GM18909 (cell line): ENCODE measurements around the gene OGT.
"Not testable (repeated sequence)": the region's sequence is repeated elsewhere in the genome, so short reads cannot be mapped to it uniquely, and the experiment has no call there.

Source experiments
- ATAC-seq: cut with Tn5 transposase; IDR thresholded peaks from one replicate; pipeline ENCODE4 v1.9.1; 2021; ENCODE audit warnings: mild to moderate bottlenecking; ENCODE audit not compliant: unreplicated experiment, poor library complexity

The OGT gene

DNA sequence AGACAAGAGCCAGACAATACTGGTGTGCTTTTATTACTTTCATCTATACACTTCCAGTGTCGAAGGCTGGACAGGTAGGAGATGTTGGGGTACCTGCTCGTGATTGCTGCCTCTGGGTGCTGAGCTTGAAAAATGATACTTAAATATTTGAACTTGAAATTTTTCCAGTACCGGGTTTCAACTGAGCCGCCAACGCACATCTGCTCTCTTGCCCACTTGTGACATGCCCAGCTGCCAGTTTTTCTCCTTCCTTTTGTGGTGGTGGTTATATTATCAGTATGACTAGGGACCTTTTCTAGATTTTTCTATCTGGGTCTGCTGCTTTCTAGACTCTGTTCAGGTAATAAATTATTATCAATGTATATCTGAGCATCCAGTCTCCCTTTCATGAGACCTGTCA lies 3.4 kb downstream of the OGT start:
- no peak for ATAC-seq

DNA sequence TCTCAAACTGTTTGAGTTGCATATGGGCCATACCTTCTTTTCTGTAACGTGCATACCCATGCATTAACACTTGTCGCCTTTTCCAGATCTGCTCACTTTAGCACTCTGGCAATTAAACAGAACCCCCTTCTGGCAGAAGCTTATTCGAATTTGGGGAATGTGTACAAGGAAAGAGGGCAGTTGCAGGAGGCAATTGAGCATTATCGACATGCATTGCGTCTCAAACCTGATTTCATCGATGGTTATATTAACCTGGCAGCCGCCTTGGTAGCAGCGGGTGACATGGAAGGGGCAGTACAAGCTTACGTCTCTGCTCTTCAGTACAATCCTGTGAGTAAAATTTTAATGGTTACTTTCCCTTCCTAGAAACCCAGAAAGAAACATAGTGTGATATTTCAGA lies 4.8 kb downstream of the OGT start:
- ATAC-seq, result no peak

DNA sequence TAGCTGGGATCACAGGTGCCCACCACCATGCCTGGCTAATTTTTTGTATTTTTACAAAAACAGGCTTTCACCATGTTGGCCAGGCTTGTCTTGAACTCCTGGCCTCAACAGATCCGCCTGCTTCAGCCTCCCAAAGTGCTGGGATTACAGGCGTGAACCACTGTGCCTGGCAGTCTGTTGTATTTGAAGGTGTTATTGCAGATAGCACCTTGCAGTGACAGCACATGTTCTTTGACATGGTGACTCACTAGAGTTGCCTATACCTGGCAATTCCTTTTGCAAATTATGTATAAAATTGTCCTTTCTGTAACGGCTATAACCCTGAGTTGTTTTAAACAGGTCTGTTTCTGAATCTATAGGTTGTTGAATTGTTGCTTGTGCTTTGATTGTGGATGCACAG lies 7.9 kb downstream of the OGT start:
- peak; percentile 17 for ATAC-seq

DNA sequence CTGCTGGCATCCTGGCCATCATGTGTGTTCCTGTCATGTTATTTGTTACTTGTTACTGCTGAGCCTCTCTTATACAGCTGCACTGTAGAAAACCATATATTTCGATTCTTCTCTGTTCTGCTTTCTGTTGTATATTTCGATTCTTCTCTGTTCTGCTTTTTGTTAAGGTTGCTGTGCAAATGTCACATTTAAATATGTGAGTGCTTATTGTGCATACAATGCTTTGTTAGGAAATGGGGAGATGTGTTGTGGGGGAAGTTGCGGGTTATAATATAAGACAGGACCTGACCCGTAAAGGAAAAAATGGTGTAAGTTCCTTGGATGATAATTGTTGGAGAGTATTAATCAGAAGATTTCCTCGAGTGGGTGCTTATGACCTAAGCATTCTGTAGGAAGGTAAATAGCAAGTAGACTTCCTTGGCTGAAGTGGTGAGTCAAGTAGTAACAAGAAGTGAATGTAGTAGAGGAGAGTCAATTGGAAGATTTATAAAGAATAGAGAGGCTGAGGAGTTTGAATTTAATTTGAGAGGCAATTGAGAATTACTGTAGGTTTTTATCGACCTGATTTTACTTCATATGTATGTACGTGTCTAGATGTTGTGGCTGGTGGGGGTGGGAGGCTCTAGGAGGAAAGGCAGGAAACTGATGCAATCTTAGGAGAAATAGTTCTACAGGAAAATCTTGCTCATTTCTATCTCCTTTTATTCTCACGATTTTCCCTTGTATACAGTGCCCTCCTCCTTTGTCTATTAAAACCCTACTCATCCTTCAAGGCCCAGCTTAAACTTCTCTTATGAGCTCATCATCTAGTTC lies 8.5 kb downstream of the OGT start:
- peak; percentile 76 for ATAC-seq

DNA sequence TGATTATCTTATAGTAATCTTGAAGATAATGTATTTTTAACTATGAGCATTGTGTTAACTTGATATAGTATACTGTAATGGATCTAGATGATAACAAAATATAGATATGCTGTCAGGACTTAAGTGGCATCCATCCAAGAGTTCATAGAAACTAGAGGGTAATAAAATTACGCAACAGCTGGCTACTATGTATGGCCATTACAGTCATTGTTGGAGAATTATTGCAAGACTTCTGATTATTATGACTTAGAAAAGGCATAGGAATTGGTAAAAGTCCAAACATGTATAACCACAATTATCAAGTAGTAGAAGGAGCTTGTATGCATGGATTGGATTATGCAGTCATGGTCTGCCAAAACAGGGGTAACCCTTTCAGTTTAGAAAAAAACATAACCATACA lies 9.5 kb downstream of the OGT start:
- ATAC-seq, result no peak

DNA sequence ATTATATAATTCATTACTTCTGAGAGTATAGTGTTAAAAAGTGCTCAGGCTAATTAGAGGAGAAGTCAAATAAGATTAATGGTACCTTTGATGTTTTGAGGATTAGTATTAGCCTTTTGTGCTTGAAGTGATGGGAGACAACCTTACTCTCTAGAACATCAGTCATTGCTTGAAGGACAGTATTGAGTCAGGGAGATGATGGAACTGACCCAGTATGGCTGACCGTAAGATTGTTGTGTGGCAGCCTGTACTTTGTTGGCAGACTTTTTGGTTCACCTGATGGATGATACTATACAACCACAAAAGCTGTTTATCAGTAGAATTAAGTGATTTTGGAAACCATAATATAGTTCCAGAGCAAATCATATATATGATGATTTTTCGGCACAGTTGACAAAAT lies 9.9 kb downstream of the OGT start:
- no peak for ATAC-seq

DNA sequence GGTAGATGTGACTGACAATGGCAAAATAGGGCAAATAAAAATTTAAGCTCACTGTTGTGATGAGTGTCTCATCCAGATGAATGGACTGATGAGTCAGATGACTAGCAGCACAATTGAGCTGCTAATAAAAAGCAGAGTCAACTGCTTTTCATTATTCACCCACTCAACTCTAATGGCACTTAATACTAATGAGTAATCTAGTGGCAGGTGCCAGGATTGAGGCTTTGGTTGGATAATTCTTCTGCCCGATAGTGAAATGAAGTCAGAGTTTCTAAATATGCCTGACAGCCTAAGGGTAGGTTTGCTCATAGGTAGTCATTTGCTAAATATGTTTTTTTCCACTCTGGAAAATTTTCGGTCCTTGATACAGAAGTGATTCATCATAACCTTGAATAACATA lies 10.4 kb downstream of the OGT start:
- ATAC-seq, result no peak

DNA sequence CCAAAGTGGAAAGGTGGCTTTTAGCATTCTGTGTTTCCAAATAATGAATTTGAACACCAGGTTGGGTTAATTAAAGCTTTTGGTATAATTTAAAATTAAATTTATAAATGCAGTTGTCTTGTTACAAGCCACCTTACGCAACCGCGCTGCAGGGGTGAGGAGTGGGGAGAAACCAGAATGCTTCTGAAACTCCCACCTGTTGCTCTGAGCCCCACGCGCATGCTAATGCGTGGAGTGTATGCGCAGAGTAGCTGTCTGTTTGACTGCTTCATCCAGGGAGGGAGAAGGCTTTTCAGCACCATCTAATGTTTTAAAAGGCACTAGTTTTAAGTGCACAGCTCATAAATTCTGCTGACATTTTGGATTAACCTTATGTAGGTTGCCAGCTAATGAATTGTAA lies 12.5 kb downstream of the OGT start:
- no peak for ATAC-seq

DNA sequence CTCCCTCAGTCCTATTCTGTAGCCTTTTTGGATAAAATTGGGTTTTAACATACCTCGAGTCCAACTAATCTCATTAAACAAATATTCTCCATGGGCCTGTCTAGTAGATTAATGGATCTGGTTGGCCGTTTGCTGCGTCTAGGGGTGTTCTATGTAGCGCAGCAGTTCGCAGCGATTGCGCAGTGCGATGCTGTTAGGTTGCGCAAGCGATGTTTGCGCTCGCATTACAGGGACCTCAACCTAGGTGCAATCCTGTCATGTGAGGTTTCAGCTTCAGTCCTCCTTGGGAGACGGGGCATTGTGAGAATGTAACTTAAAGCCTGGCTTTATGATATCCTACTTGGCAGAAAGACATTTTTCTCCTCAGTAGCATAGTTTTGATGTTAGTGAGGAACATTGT lies 14.0 kb downstream of the OGT start:
- no peak for ATAC-seq

DNA sequence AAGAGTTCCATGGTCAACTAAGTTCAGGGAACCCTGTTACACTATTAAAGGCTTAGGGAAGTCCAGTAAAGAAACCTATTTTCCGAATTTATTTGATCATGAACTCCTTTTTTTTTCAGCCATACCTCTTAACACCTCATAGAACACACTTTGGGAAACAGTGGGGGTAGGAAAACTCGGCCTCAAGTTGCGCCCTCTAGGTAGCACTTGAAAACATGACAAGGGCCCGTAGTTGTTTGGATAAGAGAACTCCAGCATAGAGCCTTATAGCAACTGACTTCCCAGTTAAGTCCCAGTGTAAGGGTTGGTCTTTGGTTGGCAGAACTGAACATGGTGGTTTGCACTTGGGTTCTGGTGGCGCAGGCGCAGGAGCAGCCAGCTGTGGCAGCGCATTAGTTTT lies 14.4 kb downstream of the OGT start:
- ATAC-seq, result no peak

DNA sequence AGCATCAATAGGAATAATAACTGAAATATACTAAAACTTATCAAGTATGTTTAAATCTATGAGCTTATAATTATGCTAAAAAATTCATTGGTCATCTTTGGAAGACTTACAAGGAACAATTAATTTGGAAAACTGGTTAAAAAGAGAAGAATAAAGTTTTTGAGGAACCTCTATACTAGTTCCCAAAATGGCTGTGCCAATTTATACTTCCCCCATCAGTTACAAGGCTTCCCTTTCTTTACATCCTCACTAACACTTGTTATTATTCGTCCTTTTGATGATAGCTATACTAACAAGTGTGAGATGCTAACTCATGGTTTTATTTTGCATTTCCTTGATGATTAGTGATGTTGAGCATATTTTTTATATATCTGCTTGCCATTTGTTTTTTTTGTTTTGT lies 17.1 kb downstream of the OGT start:
- ATAC-seq, result no peak

DNA sequence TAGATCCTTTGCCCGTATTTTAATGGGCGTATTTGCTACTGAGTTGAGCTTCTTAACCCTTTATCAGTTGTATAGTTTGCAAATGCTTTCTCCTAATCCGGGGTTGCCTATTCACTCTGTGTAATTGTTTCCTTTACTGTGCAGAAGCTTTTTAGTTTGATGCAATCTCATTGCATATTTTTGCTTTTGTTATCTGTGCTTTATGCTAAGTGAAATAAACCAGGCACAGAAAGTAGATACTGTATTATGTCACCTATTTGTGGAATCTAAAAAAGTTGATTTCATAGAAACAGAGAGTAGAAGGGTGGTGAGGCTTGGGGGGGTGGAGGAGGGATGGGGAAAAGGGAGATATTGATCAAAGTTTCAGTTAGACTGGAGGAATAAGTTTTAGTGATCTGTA lies 17.7 kb downstream of the OGT start:
- ATAC-seq, result no peak

DNA sequence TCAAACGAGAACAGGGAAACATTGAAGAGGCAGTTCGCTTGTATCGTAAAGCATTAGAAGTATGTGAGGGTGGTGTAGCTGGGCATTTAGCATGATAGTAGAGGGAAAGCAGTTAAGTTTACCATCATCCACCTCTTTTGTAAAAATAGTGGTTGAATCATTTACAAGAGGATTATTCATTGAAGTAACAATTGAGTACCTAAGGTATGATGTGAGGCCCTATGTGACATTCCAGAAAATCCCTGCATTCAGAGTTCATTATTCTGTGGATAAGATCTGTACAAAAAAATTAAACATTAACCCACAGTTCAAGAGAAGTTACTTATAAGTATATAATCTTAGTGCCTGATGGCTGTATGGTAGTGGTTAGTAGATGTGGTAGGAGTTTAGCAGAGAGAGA lies 23.1 kb downstream of the OGT start:
- ATAC-seq, result no peak

DNA sequence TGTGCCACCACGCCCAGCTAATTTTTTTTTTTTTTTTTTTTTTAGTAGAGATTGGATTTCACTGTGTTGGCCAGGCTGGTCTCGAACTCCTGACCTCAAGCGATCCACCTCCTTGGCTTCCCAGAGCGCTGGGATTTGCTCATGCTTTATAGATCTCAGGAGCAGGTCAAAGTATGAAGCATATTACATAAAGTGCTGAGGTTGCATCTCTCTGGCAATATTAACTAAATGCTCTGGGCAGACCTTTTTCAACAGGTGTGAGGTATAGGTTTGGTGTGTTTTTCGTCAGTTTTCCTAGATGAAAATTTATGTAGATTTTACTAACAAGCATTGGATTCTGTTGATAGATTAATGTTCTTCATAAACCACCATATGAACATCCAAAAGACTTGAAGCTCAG lies 26.0 kb downstream of the OGT start:
- no peak for ATAC-seq

DNA sequence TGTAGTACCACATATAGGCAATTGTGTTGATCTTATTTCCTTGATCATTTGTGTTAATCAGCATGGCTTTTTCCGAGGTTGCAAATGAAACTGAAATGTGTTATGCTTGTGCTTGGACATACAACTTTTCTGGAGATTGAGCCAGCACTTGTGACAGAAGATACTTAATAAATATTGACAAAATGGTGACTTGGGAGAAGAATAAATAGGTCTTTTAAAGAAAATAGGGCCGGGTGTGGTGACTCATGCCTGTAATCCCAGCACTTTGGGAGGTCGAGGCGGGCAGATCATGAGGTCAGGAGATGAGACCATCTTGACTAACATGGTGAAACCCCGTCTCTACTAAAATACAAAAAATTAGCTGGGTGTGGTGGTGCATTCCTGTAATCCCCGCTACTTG lies 26.9 kb downstream of the OGT start:
- ATAC-seq, result not testable (repeated sequence)

DNA sequence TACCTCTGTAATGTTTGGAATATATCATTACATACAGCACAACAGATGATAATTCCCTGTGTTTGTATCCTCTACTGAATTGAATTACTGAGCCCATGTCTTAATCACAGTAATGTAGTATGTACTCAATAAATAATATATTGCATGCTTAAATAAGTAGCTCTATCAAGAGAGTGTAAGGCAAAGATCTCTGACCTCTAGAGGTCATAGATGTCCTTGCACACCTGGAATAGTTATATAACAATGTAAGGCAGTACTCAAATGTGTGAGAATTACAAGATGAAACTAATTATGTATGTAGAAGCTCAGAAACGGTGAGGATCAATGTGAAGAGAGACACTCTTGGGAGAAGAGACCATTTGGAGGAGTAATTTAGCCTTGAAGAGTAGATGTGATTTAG lies 31.0 kb downstream of the OGT start:
- no peak for ATAC-seq

DNA sequence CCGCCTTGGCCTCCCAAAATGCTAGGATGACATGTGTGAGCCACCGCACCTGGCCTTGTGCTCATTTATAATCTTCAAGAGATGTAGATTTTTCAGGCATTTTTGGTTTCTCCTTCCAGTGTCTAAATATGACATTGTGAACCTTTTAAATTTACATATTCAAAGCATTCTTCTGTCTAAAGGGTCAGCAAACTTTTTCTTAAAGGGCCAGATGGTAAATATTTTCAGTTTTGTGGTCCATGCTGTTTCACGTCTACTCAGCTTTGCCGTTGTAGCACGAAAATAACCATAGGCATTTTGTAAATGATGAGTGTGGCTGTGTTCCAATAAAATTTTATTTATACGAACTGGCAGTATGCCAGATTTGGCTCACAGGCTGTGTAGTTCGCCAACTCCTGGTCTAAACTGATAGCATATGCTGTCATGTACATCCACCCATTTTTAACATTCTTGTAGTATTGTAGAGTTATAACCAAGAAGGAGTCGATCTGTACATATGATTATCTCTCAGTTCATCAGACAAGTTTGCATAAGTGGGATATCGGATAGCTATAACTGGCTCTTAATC lies 32.7 kb downstream of the OGT start:
- no peak for ATAC-seq

DNA sequence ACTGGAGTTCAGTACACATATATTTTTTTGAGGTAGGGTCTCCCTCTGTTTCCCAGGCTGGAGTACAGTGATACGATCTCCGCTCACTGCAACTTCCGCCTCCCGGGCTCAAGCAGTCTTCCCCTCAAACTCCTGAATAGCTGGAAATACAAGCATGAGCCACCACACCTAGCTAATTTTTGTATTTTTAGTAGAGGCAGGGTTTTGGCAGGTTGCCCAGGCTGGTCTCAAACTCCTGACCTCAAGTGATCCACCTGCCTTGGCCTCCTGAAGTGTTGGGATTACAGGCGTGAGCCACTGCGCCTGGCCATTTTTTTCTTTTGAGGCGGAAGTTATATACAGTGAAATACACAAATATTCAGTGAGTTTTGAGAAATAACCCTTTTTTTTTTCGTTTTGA lies 38.5 kb downstream of the OGT start:
- ATAC-seq, result not testable (repeated sequence)

DNA sequence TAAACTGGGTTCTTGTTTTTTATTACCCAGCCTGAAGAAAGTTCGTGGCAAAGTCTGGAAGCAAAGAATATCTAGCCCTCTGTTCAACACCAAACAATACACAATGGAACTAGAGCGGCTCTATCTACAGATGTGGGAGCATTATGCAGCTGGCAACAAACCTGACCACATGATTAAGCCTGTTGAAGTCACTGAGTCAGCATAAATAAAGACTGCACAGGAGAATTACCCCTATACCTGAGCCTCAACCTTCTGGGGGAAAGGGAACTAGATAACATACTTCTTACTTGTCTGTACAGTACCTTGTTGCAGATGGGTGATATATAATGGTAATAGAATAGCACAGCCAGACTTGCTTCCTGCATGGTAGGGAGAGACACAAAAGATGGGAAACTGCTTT lies 40.7 kb downstream of the OGT start:
- ATAC-seq, result no peak

DNA sequence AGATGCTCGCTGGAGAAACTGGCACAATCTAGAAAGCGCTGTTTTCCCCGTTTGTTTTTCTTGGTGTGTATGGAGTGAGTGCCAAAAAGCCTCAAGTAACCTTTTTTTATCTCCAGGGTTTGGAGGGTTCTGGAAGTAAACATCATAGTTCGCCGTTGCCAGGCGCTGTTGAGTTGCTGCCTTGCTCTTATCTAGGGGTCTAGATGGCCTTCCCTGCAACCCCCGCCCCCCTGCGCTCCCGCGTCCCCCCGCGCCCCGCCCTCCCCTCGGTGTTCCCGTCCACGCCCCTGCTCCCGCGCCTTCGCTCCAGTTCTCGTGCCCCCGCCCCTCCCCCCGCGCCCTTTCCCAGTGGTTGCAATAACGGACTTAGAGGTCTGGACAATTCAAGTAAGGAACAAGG lies 44.8 kb downstream of the OGT start:
- no peak for ATAC-seq

DNA sequence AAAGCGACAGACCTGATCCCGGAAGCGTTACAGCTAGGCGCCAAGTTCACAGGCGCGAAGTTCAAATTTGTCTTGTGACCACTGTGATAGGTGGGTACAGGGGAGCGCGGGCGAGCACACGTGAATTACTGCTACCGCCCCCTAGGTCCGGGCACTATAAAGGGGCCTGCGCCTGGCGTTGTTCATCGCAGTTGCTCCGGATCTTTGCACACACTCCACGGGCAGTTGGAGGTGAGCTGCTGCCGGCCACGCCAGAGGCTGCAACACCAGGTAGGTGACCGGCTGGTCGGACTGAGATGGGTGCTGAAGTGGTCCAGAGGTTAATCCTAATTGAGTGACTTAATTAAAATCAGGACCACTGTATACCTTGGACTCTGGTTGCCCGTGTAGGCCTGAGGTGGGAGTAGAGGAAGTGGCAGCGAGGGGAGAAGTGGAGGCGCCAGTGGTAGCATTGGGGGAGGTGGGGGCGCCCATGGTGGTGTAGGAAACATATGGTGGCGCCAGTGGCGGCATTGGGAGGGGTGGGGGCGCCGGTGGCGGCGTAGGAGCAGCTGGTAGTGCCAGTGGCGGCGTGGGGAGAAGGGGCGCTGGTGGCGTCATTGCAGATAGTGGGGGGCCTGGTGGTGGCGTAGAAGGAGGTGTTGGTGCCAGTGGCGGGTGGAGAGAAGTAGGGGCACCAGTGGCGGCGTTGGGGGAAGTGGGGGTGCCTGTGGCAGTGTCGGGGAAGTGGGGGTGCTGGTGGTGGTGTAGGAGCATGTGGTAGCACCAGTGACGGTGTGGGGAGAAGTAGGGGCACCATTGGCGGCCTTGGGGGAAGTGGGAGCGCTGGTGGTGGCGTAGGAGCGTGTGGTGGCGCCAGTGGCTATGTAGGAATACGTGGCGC lies 45.6 kb downstream of the OGT start, which contains the start of gene GCNA:
Gene GCNA, plus strand, starts transcription at position 185 of the 883 bp plus-strand sequence. CDS start 2,385 bp downstream, outside the sequence.
- no peak for ATAC-seq
